HG03064 (cell line): Measurements from ENCODE around the gene WTIP.
"Not testable (repeated sequence)": the region's sequence is repeated elsewhere in the genome, so short reads cannot be mapped to it uniquely, and the experiment has no call there.

Experiments used
- ATAC-seq: cut with Tn5 transposase; IDR thresholded peaks from one replicate; pipeline ENCODE4 v1.9.1; 2021; ENCODE audit warnings: low read depth; ENCODE audit not compliant: unreplicated experiment

The WTIP gene

GRCh38 chr19:34501339-34502320 lies 20.1 kb downstream of the WTIP start:
- peak; percentile 75 for ATAC-seq

- ATAC-seq: no peak
Measured at GRCh38 chr19:34502582-34503411, 21.2 kb downstream of the WTIP start.

- no peak for ATAC-seq
Measured at GRCh38 chr19:34503531-34504272, 22.1 kb downstream of the WTIP start.

DNA sequence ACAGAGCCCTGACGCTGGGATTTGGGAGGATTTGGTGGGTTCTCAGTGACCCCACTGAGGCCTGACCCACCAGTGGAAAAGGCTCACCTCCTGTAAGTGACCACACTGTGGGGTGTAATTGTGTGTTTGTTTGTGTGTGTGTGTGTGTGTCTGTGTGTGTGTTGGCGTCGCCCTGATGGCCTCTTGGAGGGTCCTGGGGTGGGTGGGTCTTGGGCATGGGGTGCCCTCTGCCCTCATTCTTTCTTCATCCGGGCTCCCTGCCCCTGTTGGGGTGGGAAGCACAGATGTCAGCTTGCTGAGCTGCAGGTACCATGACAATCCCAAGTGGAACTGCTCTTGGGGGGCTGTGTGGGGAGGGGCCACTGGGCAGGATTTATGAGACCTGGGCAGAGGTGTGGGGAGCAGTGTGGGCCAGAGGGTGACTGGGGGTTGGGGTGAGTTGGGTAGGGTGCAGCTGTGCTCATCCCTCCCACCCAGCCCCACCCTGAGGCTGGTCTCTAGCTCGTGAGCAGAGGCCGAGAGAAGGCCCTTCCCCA lies 22.8 kb downstream of the WTIP start:
- no peak for ATAC-seq

- ATAC-seq: no peak
Measured at GRCh38 chr19:34504809-34505291, 23.3 kb downstream of the WTIP start.

- no peak for ATAC-seq
Measured at GRCh38 chr19:34505321-34506025, 23.9 kb downstream of the WTIP start.

DNA sequence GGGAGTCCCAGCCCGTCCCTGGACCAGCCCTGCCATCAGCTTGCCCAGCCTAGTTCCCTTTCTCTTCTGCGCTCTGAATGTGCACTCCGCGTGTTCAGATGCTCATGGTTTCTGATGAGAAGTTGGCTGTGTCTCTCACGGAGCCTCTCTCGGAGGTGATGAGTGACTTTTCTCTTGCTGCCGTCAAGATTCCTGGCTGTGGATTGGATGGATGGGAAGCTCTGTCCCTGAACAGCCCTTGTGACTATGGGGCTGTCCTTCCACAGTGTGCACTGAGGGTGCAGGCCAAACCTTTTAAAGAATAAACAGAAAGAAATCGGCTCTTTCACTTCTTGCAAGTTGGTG lies 24.4 kb downstream of the WTIP start:
- ATAC-seq: no peak

DNA sequence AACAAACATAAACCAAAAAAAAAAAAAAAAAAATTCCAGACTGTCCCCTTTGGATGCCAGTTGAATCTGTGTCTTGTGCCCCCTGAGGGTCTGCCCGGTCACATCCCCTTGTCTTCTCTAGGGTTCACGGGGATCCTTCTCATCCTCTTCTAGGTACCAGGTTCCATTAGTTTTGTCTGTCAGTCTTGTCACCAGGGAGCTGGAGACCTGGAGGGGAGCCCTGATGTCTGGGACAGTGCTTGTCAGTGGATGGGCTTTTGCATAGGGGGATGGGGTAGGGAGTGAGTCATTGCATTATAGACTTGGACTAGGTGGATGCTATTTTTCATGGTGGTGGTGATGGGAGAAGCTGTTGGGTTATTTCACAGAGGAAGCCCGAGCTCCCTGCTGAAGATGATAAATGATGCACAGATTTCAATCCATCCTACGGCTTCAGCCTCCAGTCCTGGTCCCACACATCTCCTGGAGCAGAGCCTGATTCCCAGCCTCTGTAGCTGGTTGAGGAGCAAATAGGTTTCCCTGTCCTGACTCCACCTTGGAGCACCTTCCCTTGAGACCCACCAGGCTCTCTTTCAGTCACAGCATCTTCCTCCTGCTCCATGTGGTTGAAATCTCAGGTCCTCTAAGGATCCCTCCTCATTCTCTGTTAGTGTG lies 26.0 kb downstream of the WTIP start:
- ATAC-seq: no peak

DNA sequence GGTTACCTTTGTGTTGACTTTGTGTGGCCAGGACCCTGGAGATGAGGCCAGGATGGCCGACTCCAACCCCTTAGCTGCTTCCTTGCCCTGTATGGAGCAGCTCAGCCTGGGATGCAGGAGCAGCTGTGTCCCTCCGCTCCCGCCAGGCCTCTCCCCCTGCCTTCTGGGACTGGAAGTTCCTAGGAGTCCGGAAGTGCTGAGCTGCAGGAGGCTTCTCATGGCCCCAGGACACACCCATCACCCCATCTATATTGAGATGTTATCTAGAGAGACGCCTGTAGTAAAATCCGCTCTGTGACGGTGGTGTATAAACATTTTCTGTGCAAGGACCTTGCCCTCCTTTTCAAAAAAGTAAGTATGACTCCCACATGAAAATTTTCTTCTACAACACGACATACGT lies 27.0 kb downstream of the WTIP start:
- no peak for ATAC-seq

DNA sequence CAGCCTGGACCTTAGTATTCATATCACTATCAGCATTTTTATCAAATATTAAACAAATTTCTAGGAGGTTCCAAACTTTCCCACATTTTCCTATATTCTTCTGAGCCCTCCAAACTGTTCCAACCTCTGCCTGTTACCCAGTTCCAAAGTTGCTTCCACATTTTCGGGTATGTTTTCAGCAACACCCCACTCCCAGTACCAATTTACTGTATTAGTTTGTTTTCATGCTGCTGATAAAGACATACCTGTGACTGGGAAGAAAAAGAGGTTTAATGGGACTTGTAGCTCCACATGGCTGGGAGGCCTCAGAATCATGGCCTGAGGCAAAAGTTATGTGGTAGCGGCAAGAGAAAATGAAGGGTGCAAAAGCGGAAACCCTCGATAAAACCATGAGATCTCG lies 29.3 kb downstream of the WTIP start:
- not testable (repeated sequence) for ATAC-seq

DNA sequence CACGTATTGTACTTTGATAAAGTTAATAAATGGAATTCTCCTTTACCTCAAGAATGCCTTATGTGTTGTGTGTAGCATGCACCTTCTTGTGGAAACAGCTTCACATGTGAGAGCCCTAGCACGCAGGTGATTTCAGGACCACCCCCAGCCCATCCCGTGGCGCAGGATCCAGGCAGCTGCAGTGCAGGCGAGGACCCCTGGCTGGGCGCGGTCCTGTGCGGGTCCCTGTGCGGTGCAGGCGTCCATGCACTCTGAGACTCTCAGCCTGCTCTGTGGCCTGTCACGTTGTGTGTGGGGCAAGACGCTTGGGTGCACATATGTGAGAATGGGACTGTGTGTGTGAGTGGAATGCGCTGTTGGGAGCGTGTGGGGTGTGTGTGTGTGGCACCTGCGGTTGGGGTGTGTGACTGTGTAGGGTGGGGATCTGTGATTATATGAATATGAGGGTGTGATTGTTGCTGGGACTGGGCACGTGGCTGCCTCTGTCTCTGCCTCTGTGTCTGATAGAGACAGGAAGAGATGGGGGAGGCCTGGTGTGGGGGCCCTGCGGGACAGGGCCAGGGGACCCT lies 30.8 kb downstream of the WTIP start:
- ATAC-seq: no peak

DNA sequence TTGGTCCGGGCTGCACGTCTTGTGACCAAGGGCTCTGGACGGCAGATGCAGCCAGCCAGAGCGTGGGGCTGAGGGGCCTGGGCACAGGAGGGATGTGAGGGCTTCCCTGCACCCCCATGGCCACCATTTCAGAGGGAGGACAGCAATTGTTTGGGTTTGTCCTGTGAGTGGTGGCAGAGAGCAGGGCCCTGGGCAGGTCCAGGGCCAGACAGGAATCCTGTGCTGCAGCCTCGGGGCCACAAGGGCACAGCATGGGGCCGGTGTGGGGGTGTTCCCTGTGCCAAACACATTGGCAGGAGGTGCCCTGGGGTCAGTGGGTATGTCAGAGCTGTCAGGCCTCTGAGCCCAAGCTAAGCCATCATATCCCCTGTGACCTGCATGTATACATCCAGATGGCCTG lies 32.2 kb downstream of the WTIP start:
- no peak for ATAC-seq

DNA sequence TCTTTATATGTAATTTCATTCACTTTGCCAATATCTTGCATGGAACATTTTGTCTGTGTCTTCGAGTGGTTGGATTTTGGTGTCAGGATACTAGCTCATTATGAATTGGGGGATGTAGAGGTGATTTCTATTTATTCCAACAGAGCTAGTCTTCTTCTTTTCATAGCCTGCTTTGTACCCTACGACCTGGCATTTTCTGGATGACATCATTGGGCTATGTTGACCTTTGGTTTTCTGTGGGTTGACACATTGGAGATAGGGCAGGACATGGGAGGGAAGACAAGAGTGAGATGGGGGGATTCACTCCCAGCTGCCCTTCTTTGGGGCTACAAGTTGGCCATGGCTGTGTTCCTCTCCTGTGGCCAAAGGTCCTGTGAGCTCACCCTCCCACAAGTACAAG lies 38.0 kb downstream of the WTIP start:
- no peak for ATAC-seq

DNA sequence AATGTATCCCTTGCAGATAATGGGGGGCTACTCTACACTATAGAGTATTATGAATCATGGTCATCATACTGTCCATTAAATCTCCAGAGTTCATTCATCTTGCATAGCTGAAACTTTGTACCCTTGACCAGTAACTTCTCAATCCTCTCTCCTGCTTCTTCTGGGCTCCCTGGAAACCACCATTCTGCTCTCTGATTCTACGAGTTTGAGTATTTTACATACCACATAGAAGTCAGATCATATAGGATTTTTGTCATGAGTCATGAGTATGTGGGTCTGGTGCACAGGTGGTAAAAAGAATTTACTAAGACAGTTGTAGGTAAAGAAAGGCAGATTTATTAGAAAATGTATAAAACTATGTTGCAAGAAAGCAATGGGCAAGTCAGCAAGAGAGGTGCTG lies 41.9 kb downstream of the WTIP start:
- ATAC-seq: no peak

- no peak for ATAC-seq
Measured at GRCh38 chr19:34525001-34525400, 43.4 kb downstream of the WTIP start.

- no peak for ATAC-seq
Measured at GRCh38 chr19:34534206-34534605, 52.6 kb downstream of the WTIP start.

DNA sequence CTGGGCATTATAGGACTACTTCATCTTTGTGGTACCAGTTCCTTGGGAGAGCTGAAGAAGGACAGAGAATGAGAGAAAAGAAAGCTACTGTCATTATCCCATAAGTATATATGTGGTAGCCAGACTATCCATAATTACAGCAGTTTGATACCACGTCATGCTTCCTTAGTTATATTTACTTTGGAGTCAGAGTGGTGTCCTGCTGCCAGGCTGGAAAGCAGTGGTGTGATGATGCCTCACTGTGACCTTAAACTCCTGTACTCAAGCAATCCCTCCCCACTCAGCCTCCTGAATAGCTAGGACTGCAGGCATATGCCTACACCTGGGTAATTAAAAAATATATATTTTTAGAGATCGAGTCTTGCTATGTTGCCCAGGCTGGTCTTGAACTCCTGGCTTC lies 57.8 kb downstream of the WTIP start:
- no peak for ATAC-seq

- ATAC-seq: no peak
Measured at GRCh38 chr19:34540811-34541557, 59.4 kb downstream of the WTIP start.
